ENCODE measurements around the gene ADA.

DNA sequence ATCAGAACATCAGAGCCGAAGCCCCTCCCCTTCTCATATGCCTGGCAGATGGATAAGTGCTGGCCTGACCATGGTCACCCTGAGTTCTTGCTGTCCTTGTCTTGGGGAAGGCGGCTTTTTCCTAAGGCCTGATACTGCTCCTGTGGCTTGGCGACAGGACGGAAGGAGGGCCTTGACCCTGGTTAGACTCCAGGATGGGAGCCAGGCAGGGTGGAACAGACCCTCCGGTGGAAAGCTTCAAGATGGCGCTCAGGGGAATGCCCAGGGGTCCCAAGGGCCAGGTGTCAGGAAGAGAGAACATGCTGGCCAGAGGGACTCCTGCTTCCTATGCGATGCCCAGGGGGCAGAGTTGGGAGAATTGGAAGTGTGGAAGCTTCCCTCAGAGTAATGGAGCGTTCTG, 29.6 kb downstream of the ADA start:
- TF ChIP-seq POLR2AphosphoS5 (IDR thresholded peaks at IDR 0.05): no peak
- TF ChIP-seq, protein P1, sequence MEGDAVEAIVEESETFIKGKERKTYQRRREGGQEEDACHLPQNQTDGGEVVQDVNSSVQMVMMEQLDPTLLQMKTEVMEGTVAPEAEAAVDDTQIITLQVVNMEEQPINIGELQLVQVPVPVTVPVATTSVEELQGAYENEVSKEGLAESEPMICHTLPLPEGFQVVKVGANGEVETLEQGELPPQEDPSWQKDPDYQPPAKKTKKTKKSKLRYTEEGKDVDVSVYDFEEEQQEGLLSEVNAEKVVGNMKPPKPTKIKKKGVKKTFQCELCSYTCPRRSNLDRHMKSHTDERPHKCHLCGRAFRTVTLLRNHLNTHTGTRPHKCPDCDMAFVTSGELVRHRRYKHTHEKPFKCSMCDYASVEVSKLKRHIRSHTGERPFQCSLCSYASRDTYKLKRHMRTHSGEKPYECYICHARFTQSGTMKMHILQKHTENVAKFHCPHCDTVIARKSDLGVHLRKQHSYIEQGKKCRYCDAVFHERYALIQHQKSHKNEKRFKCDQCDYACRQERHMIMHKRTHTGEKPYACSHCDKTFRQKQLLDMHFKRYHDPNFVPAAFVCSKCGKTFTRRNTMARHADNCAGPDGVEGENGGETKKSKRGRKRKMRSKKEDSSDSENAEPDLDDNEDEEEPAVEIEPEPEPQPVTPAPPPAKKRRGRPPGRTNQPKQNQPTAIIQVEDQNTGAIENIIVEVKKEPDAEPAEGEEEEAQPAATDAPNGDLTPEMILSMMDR (IDR thresholded peaks at IDR 0.05; ENCODE audit: poor library complexity, severe bottlenecking): no peak

Measured in neural cell (in vitro differentiated cells).